Left colon (tissue), 2 donors: ENCODE data around the gene TCF15. TPM values are rescaled to one million over a fixed set of nuclear protein-coding genes. Genes with fewer than 3 reads are reported as not detected.

Experiments
- ATAC-seq: fragments of 200-7000 bp; cut with Tn5 transposase; one replicate; pipeline ENCODE4 v1.9.1; 2020; ENCODE audit warnings: mild to moderate bottlenecking, moderate library complexity
- DNase-seq, 2 donors: peaks; one replicate each; pipeline ENCODE4 v3.0.0-alpha.2; 2020
- intact Hi-C, 2 donors: fragments of 100-400 bp; cut with DNase I in 1 of 2; cut with micrococcal nuclease in 1 of 2; formaldehyde crosslinking; loops; one replicate each; pipeline versions ENCODE4 v1.11.2 to v1.14.0; 2022; cut with DNase I, micrococcal nuclease
- total RNA-seq, 2 donors: library from RNA; stranded (reverse); fragmentation: NEBNext Ultra II Directional; extraction: Animal tissue kit (Norgen Biotek cat#: 25700); gene quantifications; one replicate each; pipeline ENCODE4 v1.2.1, GENCODE V29; 2021
- donor health status: DM: no; HTN: no; CAD: no.
- donor health status: DM: yes; HTN: yes; CAD: no.

Gene TCF15
- total RNA-seq, 2 donors from 2014 or later: 0.22 TPM; not detected in 1

- DNase-seq (no peak), ATAC-seq (no peak)
- intact Hi-C loops: no loop called here
Observed at GRCh38 chr20:622161-622560, 12.1 kb upstream of the TCF15 start.

GRCh38 chr20:621125-621756 is 11.1 kb upstream of the TCF15 start:
- intact Hi-C loops: no loop called here
- ATAC-seq (no peak), DNase-seq (no peak)

GRCh38 chr20:620246-620645 is 10.1 kb upstream of the TCF15 start:
- ATAC-seq (no peak), DNase-seq (no peak)
- intact Hi-C loops: no loop called here

- intact Hi-C loops: no loop called here
- no peak for DNase-seq
- no peak for ATAC-seq
Observed at GRCh38 chr20:618980-619379, 8.9 kb upstream of the TCF15 start.

DNA sequence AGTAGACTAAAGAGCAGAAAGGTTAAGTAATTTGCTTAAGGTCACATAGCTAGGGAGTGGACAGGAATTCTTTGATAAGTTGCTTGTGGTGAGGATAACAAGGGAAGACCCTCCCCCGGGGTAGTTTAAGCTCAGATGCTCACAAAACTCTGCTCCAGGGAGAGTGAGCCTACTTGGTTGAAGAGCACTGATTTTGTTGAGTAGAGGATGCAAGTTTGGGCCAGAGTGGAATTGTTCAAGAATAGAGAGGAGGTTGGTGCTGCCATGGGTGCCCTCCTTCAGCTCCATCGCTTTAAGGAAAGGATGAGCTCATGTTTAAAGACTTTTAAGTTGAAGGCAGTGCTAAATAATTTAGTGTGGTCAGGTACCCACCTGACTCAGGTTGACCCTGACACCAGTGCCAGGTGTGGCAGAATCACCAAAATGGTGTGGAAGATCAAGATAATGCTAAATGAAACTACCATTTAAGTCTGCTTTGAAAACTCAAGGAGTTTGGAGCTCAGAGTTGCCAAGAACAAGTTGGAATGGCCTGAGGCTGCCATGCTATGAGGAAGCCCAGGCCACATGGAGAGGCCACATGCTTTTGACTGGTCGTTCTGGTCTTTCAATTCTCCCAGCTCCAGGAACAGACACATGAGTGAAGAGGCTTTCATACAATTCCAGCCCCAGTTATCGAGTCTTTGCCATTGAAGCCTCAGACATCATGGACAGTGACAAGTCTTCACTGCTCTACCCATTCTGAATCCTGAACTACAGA is 8.0 kb upstream of the TCF15 start:
- ATAC-seq: no peak
- intact Hi-C loops: no loop called here
- DNase-seq: no peak

DNA sequence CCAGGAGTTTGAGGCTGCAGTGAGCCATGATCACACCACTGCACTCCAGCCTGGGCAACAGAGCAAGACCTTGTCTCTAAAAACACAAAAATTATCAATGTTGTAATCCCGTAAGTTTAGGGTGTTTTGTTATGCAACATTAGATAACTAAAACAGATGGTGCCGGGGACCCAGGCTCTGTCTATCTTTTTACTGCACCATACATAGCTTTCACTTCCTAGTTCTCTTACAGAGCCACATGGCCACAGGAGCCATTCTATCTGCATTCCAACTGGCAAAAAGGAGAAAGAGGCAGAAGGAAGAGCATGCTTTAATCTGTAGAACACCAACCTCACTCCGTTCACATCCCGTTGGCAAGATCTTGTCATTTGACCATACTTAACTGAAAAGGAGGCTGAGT is 5.4 kb upstream of the TCF15 start:
- no peak for ATAC-seq
- intact Hi-C loops: no loop called here
- no peak for DNase-seq

DNA sequence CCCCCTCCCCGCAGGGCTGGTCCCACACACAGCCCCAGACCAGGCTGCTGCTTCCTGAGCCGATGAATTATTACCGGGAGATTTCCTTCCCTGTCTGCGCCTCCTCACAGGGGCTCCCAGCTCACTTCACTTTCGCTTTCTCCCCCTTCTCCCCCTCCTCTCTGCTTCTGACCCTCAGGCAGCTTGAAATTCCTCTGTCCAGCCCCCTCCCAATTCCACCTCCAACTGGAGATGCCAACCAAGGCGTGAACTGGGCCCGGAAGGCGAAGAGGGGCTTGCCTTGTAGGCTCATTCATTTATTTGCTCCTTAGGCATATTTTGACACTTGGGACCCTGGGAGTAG is 1.7 kb upstream of the TCF15 start:
- intact Hi-C loops: no loop called here
- no peak for ATAC-seq
- DNase-seq: no peak

DNA sequence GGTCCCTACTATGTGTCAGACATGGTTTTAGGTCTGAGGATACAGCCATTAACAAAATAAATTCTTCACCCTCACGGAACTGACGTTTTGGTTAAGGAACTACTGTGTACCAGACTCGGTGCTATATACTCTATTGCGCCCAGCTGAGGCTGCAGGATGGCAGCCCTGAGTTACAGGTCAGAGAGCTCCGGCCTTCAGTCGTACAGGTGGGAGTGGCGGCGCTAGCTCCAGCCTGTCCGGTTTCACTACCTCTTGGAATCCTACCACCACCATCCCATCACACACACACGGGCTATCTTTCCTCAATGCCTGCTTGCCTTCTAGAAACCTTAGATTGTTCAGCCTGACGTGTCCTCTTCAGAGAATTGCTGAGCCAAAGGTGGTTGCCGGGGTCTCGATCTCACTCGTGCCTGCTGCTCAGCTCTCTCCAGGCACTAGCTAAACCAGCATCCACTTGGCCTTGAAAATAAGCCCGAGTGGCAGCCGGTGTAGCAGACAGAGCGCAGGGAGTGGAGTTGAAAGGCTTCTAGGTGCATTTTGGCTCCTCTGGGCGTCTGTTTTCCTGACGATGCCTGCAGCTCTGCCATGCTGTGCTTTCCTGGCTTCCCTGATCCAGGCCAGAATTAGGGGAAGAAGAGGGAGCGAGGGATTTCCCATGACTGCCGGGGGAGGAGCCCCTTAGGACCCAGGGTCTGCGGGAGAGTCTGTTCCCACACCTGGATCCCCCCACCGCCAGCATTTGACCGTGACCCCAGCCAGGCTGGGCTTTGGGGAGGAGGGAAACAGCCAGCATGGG is 1.1 kb upstream of the TCF15 start:
- intact Hi-C loops: no loop called here
- no peak for DNase-seq
- no peak for ATAC-seq

DNA sequence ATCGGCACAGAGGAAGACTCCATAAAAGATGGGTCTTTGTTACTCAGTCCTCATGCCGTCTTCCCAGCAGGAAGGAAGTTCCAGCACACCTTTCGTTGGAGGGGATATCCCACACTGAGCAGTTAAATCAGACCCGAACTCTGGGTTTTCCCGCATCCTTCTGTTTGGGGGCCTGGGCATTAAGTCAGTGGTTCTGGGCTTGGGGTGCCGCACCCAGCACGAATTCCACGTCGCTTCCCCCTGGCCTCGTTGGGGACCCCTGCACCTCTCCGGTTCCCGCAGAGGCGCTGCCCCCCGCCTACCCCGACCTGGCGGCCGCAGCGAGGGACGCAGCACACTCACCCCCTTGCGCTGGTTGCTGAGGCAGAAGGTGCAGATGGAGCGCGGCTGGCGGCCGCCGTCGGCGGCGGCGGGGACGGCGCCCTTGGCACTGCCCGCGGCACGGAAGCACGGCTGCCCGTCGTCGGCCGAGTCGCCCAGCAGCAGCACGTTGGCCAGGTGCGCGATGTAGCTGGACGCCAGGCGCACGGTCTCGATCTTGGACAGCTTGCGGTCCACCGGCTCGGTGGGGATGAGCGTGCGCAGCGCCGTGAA is 641 bp downstream of the TCF15 start:
- ATAC-seq (no peak), DNase-seq (no peak)
- intact Hi-C loops: no loop called here

DNA sequence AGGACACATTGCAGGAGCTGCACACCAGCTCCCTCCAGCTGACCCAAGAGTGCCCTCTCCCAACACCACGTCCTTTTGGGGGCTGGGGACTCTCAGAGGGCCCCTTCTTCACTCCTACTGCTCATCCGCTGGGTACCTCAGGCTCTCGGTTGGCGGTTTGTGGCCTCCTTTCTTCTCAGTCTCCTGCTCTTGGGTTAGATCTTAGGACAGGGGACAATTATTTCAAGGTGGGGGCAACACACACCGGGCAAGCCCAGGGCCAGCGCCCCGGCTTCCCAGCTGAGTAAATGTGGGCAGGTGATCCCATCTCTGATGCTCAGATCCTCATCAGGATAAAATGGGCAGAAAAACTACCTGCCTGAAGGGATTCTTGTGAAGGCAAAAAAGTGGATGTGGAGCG is 1.1 kb downstream of the TCF15 start:
- intact Hi-C loops: no loop called here
- ATAC-seq: no peak
- no peak for DNase-seq

- ATAC-seq (no peak), DNase-seq (no peak)
- intact Hi-C loops: no loop called here
Observed at GRCh38 chr20:607476-607875, 2.6 kb downstream of the TCF15 start.

GRCh38 chr20:605237-605636 is 4.9 kb downstream of the TCF15 start:
- intact Hi-C loops: no loop called here
- DNase-seq: no peak
- no peak for ATAC-seq

DNA sequence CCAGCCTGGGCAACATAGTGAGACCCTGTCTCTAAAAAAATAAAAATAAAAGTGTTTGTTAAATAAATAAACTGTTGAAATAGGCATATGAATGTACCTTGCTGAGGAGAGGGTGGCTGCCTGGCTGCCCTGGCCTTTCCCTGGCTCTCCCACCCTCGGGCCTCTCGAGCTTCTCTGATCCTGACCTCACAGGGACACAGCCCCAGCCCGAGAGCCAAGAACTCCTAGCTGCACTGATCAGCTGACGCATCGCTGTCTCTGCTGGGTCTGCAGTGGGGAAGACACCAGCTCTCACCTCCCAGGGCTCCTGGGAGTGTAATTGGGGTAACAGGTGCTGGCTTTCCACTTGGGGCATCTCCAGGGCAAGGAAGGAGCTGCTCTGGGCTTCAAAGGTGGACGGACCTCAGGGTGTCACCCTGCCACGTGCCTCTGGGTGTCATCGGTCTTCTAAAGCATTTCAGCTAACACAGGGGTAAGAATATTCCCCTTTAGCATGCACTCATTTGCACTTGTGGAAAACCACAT is 6.9 kb downstream of the TCF15 start:
- DNase-seq (no peak), ATAC-seq (no peak)
- intact Hi-C loops: no loop called here

GRCh38 chr20:602111-602970 is 7.8 kb downstream of the TCF15 start:
- intact Hi-C loops: no loop called here
- ATAC-seq: no peak

GRCh38 chr20:600736-601135 is 9.4 kb downstream of the TCF15 start:
- intact Hi-C loops: no loop called here
- DNase-seq: no peak
- ATAC-seq: no peak

More at GRCh38 chr20:602111-602970, 7.8 kb downstream of the TCF15 start:
- no peak for DNase-seq

DNA sequence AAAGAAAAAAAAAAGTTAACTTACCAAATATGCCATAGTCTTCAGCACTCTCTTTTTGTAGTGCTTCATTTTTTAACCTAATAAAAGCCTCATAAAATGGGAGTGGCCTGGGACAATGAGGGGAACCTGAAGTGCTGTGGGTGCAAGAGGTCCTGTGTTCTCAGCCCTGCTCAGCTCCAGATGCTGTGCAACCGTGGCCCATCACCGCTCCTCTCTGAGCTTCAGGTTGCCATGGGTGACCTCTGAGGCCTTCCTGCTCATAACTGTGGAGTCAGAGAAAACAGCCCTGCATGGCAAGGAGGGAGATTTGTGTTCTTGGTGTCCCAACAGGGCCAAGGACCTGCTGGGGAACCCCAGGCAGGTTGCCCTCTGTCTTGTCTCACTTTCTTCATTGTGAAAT is 10.0 kb downstream of the TCF15 start:
- ATAC-seq (no peak), DNase-seq (no peak)
- intact Hi-C loops: no loop called here

DNA sequence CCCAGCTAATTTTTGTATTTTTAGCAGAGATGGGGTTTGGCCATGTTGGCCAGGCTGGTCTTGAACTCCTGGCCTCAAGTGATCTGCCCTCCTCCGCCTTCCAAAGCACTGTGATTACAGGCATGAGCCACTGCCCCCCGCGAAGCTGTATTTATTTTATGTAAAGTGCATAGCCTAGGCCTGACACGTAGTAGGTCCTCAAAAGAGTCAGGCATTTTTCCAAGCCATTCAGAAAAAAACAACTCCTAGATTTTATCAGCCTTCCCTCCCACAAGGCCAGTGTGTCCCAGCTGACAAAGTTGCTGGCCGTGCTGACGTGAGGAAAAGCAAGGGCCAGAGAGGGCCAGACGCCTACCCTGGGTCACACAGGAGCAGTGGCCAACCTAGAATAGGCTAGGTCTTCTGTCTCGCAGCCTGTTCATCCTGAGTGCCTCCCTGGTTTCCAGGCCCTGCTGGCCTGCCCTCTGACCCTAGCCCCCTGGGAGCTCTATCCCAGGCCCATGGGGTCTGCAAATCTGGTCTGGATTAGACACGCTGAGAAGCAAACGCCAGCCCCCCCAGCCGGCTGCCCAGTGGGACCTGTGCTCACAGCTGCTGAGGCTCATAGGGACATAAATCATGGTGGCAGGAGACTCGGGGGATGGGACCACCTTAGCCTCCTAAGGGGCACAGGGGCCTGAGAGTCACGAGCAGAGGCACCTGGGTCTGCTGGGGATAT is 11.8 kb downstream of the TCF15 start:
- DNase-seq: no peak
- no peak for ATAC-seq
- intact Hi-C loops: no loop called here

DNA sequence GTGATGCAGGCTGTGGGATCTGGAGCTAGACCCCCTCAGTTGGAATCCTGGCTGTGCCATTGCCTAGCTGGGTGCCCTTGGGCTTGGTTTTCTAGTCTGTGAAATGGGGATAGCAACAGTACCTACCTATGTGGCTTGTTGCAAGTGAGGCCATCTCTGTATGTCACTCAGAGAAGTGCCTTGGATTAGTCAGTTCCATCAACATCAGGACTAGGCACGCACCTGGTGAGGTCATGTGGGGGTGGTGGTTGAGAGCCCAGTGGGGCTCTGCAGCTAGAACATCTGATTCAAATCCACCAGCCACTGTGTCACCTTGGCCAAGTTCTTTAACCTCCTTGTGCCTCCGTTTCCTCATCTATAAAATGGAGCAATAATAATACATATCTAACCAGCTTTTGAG is 12.5 kb downstream of the TCF15 start:
- ATAC-seq (no peak), DNase-seq (no peak)
- intact Hi-C loops: no loop called here
